ENCODE data around the gene MAGEB16. TPM values are rescaled to one million over a fixed set of nuclear protein-coding genes. Genes with fewer than 3 reads are reported as not detected.

The MAGEB16 gene
- total RNA-seq (2022; extraction: Qiagen RNA extraction): not detected in 5 replicates

DNA sequence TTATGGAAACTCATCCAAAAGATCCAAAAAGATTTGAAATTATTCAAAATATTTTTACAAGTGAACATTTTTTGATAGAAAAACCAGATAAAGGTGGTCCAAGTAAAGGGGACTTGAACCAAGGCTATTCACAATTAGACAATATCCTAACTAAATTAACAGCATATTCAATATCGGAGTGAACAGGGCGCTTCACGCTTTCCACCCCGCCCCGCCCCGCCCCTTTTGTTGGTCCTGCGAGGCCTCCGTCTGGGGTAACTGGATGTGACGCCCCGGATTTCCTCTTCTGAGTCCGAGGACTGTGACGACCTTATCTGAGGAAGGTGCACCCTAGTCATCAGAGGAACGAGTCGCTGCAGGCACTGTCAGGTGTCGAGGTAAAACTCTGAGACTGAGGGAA, at the start of gene MAGEB16:
MAGEB16 (plus strand) TSS at position 301 of the 400 bp plus-strand sequence. CDS start 3,855 bp downstream, outside the sequence.

Other genes with a start within 250 kb of the MAGEB16 start
- gene CFAP47, start 121.4 kb downstream of the MAGEB16 start, total RNA-seq (2022; extraction: Qiagen RNA extraction): not detected in 5 replicates

All from A549 treated with CORT108297 at 1 μM for 4 hours (cell line).